ENCODE results near the gene RAB11B. TPM values are rescaled to one million over a fixed set of nuclear protein-coding genes. Genes with fewer than 3 reads are reported as not detected.

The RAB11B gene
- total RNA-seq, 4 donors from 2014 or later = 48.6 to 159 (median 56.1) TPM

- intact Hi-C loops (cut with DNase I; ENCODE audit: low total_unique reads) (no loop called here), in situ Hi-C loops (cut with MboI; ENCODE audit: low pct_ligation_motif_present in 1 of 4, low pct_unique_long_range_greater_than_20kb in 1 of 4, low sequenced_read_pairs in 3 of 4) (no loop called here)
- Histone ChIP-seq H3K27ac (no peak overlapping the region), H3K27me3 (no peaks in the 10 kb centered on the region), H3K4me3 (no peak overlapping the region), H3K4me1 (peaks cover 0 to 20% (median 8%) of the 10 kb centered on the region in 4 donors), H3K36me3 (peaks cover 0 to 6% (median 0%) of the 10 kb centered on the region in 4 donors), H3K9me3 (no peaks in the 10 kb centered on the region)
- no peak for DNase-seq
- 93 to 99% methylated on average over 2 to 7 of the region's 7 CpGs for WGBS, 2 donors (ENCODE audit: low coverage in 1 of 2)
- TF ChIP-seq EP300 (IDR thresholded peaks at IDR 0.05; ENCODE audit: low read depth) (no peak), CTCF (IDR thresholded peaks at IDR 0.05) (no peak), POLR2AphosphoS5 (IDR thresholded peaks at IDR 0.05) (no peak), POLR2A (IDR thresholded peaks at IDR 0.05) (no peak)
Observed at GRCh38 chr19:8426283-8426682, 36.1 kb downstream of the RAB11B start.

- Histone ChIP-seq H3K4me1 (peaks cover 0 to 14% (median 3%) of the 10 kb centered on the region in 4 donors), H3K27me3 (no peaks in the 10 kb centered on the region), H3K9me3 (no peaks in the 10 kb centered on the region), H3K4me3 (no peak overlapping the region), H3K27ac (no peak overlapping the region), H3K36me3 (no peaks in the 10 kb centered on the region)
- intact Hi-C loops (cut with DNase I; ENCODE audit: low total_unique reads) = no loop called here
- DNase-seq = no peak
- WGBS, 2 donors (ENCODE audit: low coverage in 1 of 2) = 88 to 94% methylated on average over 4 to 6 of the region's 6 CpGs
- in situ Hi-C loops (cut with MboI; ENCODE audit: low pct_ligation_motif_present in 1 of 4, low pct_unique_long_range_greater_than_20kb in 1 of 4, low sequenced_read_pairs in 3 of 4) = no loop called here
- TF ChIP-seq POLR2A (IDR thresholded peaks at IDR 0.05) (no peak), CTCF (IDR thresholded peaks at IDR 0.05) (no peak), POLR2AphosphoS5 (IDR thresholded peaks at IDR 0.05) (no peak), EP300 (IDR thresholded peaks at IDR 0.05; ENCODE audit: low read depth) (no peak)
Observed at GRCh38 chr19:8429044-8429443, 38.9 kb downstream of the RAB11B start.

- Histone ChIP-seq H3K9me3 (no peaks in the 10 kb centered on the region), H3K4me3 (no peak overlapping the region), H3K27me3 (no peaks in the 10 kb centered on the region), H3K27ac (no peak overlapping the region), H3K36me3 (no peaks in the 10 kb centered on the region), H3K4me1 (peaks cover 0 to 13% (median 5%) of the 10 kb centered on the region in 4 donors)
- 83 to 96% methylated on average over 2 to 6 of the region's 6 CpGs for WGBS, 2 donors (ENCODE audit: low coverage in 1 of 2)
- no peak for TF ChIP-seq POLR2A (IDR thresholded peaks at IDR 0.05)
- no peak for TF ChIP-seq CTCF (IDR thresholded peaks at IDR 0.05)
- TF ChIP-seq POLR2AphosphoS5 (IDR thresholded peaks at IDR 0.05) = no peak
- no peak for TF ChIP-seq EP300 (IDR thresholded peaks at IDR 0.05; ENCODE audit: low read depth)
- no peak for DNase-seq
- in situ Hi-C loops (cut with MboI; ENCODE audit: low pct_ligation_motif_present in 1 of 4, low pct_unique_long_range_greater_than_20kb in 1 of 4, low sequenced_read_pairs in 3 of 4) = no loop called here
- intact Hi-C loops (cut with DNase I; ENCODE audit: low total_unique reads) = no loop called here
Observed at GRCh38 chr19:8429826-8430225, 39.7 kb downstream of the RAB11B start.

GRCh38 chr19:8430650-8431049, 40.5 kb downstream of the RAB11B start:
- 95 to 100% methylated on average over 1 to 20 of the region's 20 CpGs for WGBS, 2 donors (ENCODE audit: low coverage in 1 of 2)
- TF ChIP-seq POLR2AphosphoS5 (IDR thresholded peaks at IDR 0.05) (no peak), CTCF (IDR thresholded peaks at IDR 0.05) (no peak), POLR2A (IDR thresholded peaks at IDR 0.05) (no peak), EP300 (IDR thresholded peaks at IDR 0.05; ENCODE audit: low read depth) (no peak)
- DNase-seq = no peak
- in situ Hi-C loops (cut with MboI; ENCODE audit: low pct_ligation_motif_present in 1 of 4, low pct_unique_long_range_greater_than_20kb in 1 of 4, low sequenced_read_pairs in 3 of 4) = no loop called here
- intact Hi-C loops (cut with DNase I; ENCODE audit: low total_unique reads) = no loop called here
- no peaks in the 10 kb centered on the region for H3K36me3 ChIP-seq
- H3K9me3 ChIP-seq = no peaks in the 10 kb centered on the region
- peaks cover 0 to 12% (median 5%) of the 10 kb centered on the region in 4 donors for H3K4me1 ChIP-seq
- no peaks in the 10 kb centered on the region for H3K27me3 ChIP-seq
- no peak overlapping the region for H3K4me3 ChIP-seq
- H3K27ac ChIP-seq = no peak overlapping the region

Data from transverse colon (tissue), 4 donors.